Kidney (tissue), 14 donors: ENCODE data around the gene UBE4A. TPM values are rescaled to one million over a fixed set of nuclear protein-coding genes. Genes with fewer than 3 reads are reported as not detected.

Experiments
- DNase-seq, 5 donors: peaks; one replicate each; pipeline ENCODE4 v3.0.0-alpha.2; 2013 to 2020
- FAIRE-seq: peaks from 2 replicates; lab custom pipeline; 2012; peaks lifted over from hg19 to GRCh38; lab: Jason Lieb, UNC
- H3K27ac ChIP-seq, 2 donors: one replicate each; pipeline ENCODE4 v1.7.0; 2013; ENCODE audit warnings: low read depth in 2 of 2, low read length in 2 of 2, inconsistent platforms in 1 of 2
- H3K27me3 ChIP-seq: one replicate; pipeline ENCODE4 v1.7.1; 2013; ENCODE audit warnings: low read length, inconsistent platforms; ENCODE audit not compliant: control insufficient read depth, insufficient read depth
- H3K36me3 ChIP-seq, 3 donors: one replicate each; pipeline versions ENCODE4 v1.7.0 to v1.7.1; 2013; ENCODE audit warnings: low read length in 3 of 3, control low read depth in 1 of 3, inconsistent platforms in 1 of 3; ENCODE audit not compliant: insufficient read depth in 3 of 3, control insufficient read depth in 2 of 3
- H3K4me1 ChIP-seq, 3 donors: one replicate each; pipeline versions ENCODE4 v1.7.0 to v1.7.1; 2013; ENCODE audit warnings: low read length in 3 of 3, inconsistent platforms in 1 of 3, low read depth in 1 of 3; ENCODE audit not compliant: control insufficient read depth in 2 of 3, insufficient read depth in 2 of 3
- H3K4me3 ChIP-seq, 3 donors: one replicate each; pipeline versions ENCODE4 v1.7.0 to v1.8.1; 2013; ENCODE audit warnings: low read length in 3 of 3, control low read depth in 1 of 3, inconsistent platforms in 1 of 3
- H3K9ac ChIP-seq, 3 donors: one replicate each; pipeline versions ENCODE4 v1.7.0 to v1.7.1; 2013; ENCODE audit warnings: low read length in 3 of 3, control low read depth in 1 of 3, inconsistent platforms in 1 of 3
- H3K9me3 ChIP-seq, 3 donors: one replicate each; pipeline versions ENCODE4 v1.7.0 to v1.7.1; 2013; ENCODE audit warnings: low read length in 3 of 3, control low read depth in 1 of 3, inconsistent platforms in 1 of 3; ENCODE audit not compliant: control insufficient read depth in 2 of 3, insufficient read depth in 1 of 3
- CTCF ChIP-seq: IDR thresholded peaks from 3 replicates; pipeline ENCODE4 v1.5.1; 2012; ENCODE audit warnings: mild to moderate bottlenecking, moderate library complexity, borderline replicate concordance; ENCODE audit not compliant: insufficient read depth; ENCODE audit errors: extremely low read depth
- intact Hi-C: fragments of 100-400 bp; cut with DNase I; formaldehyde crosslinking; loops from one replicate; pipeline ENCODE4 v1.11.1; 2022
- polyA plus RNA-seq: library from polyadenylated mRNA; stranded (reverse); fragments of 350-450 nt; fragmentation: Illumina TruSeq; extraction: RNeasy Lipid Tissue Mini Kit (QIAGEN cat#74804); gene quantifications from one replicate; pipeline ENCODE4 v1.2.3, GENCODE V29; 2014; ENCODE audit warnings: low read depth, low replicate concordance; ENCODE audit not compliant: insufficient read depth
- total RNA-seq: library from RNA; stranded (reverse); fragmentation: NEBNext Ultra II Directional; extraction: Animal tissue kit (Norgen Biotek cat#: 25700); gene quantifications from one replicate; pipeline ENCODE4 v1.2.1, GENCODE V29; 2021
- donor health status: control.
- donor health status: control.
- donor health status: control.
- donor health status: control.
- donor health status: control.
- donor health status: DM: yes; HTN: yes; CAD: no.
- donor health status: Normal renal cell carcinoma (clear cell type).

Gene UBE4A
- total and polyA plus RNA-seq, 2 donors from 2014 or later = 11.2 to 39.2 TPM

- Histone ChIP-seq H3K27me3 (no peaks in the 10 kb centered on the region), H3K4me1 (no peaks in the 10 kb centered on the region), H3K36me3 (no peaks in the 10 kb centered on the region), H3K9ac (no peak overlapping the region), H3K9me3 (no peaks in the 10 kb centered on the region), H3K4me3 (no peak overlapping the region), H3K27ac (no peak overlapping the region)
- intact Hi-C loops = no loop called here
- DNase-seq = no peak
- no peak for TF ChIP-seq CTCF
- FAIRE-seq = no peak
These were observed 47.9 kb upstream of the UBE4A start for GRCh38 chr11:118311518-118311917.

GRCh38 chr11:118312328-118312727 is 47.1 kb upstream of the UBE4A start:
- intact Hi-C loops = no loop called here
- DNase-seq (no peak), FAIRE-seq (no peak)
- TF ChIP-seq CTCF = no peak
- Histone ChIP-seq H3K9ac (no peak overlapping the region), H3K9me3 (no peaks in the 10 kb centered on the region), H3K4me3 (no peak overlapping the region), H3K36me3 (no peaks in the 10 kb centered on the region), H3K4me1 (peaks cover 0 to 5% (median 0%) of the 10 kb centered on the region in 3 donors), H3K27ac (no peak overlapping the region), H3K27me3 (no peaks in the 10 kb centered on the region)

GRCh38 chr11:118313242-118313641 is 46.2 kb upstream of the UBE4A start:
- Histone ChIP-seq H3K4me1 (peaks cover 0 to 5% (median 0%) of the 10 kb centered on the region in 3 donors), H3K27me3 (no peaks in the 10 kb centered on the region), H3K4me3 (no peak overlapping the region), H3K27ac (no peak overlapping the region), H3K36me3 (no peaks in the 10 kb centered on the region), H3K9ac (no peak overlapping the region), H3K9me3 (no peaks in the 10 kb centered on the region)
- intact Hi-C loops = no loop called here
- TF ChIP-seq CTCF = no peak
- DNase-seq = no peak
- no peak for FAIRE-seq

- H3K9me3 ChIP-seq = no peaks in the 10 kb centered on the region
- FAIRE-seq (no peak), DNase-seq (no peak)
- no peak overlapping the region for H3K27ac ChIP-seq
- intact Hi-C loops = no loop called here
- H3K9ac ChIP-seq = no peak overlapping the region
- peaks cover 0 to 5% (median 0%) of the 10 kb centered on the region in 3 donors for H3K4me1 ChIP-seq
- no peak for TF ChIP-seq CTCF
- no peak overlapping the region for H3K4me3 ChIP-seq
- H3K36me3 ChIP-seq = no peaks in the 10 kb centered on the region
- H3K27me3 ChIP-seq = no peaks in the 10 kb centered on the region
These were observed 44.4 kb upstream of the UBE4A start for GRCh38 chr11:118314988-118315411.
